OCI-LY7 (cell line): ENCODE results near the gene COQ8B. TPM values are rescaled to one million over a fixed set of nuclear protein-coding genes. Genes with fewer than 3 reads are reported as not detected.
"Not testable (repeated sequence)": the region's sequence is repeated elsewhere in the genome, so short reads cannot be mapped to it uniquely, and the experiment has no call there.

Experiments used
- BruUV-seq: library from RNA; stranded (reverse); fragments of 400-500 nt; replicated peaks from 2 replicates; lab custom pipeline; 2021; lab: Mats Ljungman, UMichigan
- CTCF ChIA-PET: fragments of 300-600 bp; sonication (Branson Sonifier 250); formaldehyde crosslinking; loops from one replicate; lab custom pipeline; 2022; ENCODE audit warnings: antibody characterized with exemption; ENCODE audit not compliant: unreplicated experiment; lab: Charles Lee
- POLR2A ChIA-PET: fragments of 300-600 bp; sonication (Branson Sonifier 250); formaldehyde crosslinking; loops from one replicate; lab custom pipeline; 2022; ENCODE audit warnings: antibody characterized with exemption; lab: Charles Lee
- DNase-seq: peaks from one replicate; pipeline ENCODE4 v3.0.0-alpha.2; 2015; ENCODE audit warnings: low spot score
- H2AFZ ChIP-seq: fragments of 200-600 bp; sonication (generic), shearing (Covaris generic); 2 replicates; pipeline ENCODE4 v1.6.1; 2014; ENCODE audit warnings: mild to moderate bottlenecking, antibody characterized with exemption, low read length, moderate library complexity
- H3K27ac ChIP-seq: fragments of 200-600 bp; sonication (generic); 2 replicates; pipeline ENCODE4 v1.5.1; 2014; ENCODE audit warnings: mixed run types, low read depth, mild to moderate bottlenecking, moderate library complexity, low read length, inconsistent platforms; ENCODE audit not compliant: poor library complexity, severe bottlenecking
- H3K36me3 ChIP-seq: fragments of 200-600 bp; sonication (generic); 2 replicates; pipeline ENCODE4 v1.6.1; 2014; ENCODE audit warnings: mild to moderate bottlenecking, antibody characterized with exemption, low read length, moderate library complexity, mixed read lengths; ENCODE audit not compliant: insufficient read depth
- H3K4me1 ChIP-seq: fragments of 200-600 bp; sonication (generic); 2 replicates; pipeline ENCODE4 v1.5.1; 2014; ENCODE audit warnings: mild to moderate bottlenecking, low read length; ENCODE audit not compliant: insufficient read depth, poor library complexity, severe bottlenecking
- H3K4me2 ChIP-seq: fragments of 200-600 bp; sonication (generic); 2 replicates; pipeline ENCODE4 v1.6.1; 2014; ENCODE audit warnings: mild to moderate bottlenecking, low read length
- H3K4me3 ChIP-seq: fragments of 200-600 bp; sonication (generic); 2 replicates; pipeline ENCODE4 v1.5.1; 2014; ENCODE audit warnings: mild to moderate bottlenecking, low read depth, low read length; ENCODE audit not compliant: poor library complexity, severe bottlenecking
- H3K79me2 ChIP-seq: fragments of 200-600 bp; sonication (generic); 2 replicates; pipeline ENCODE4 v1.6.1; 2016; ENCODE audit warnings: low read depth, mild to moderate bottlenecking, low read length, moderate library complexity, mixed read lengths; ENCODE audit not compliant: insufficient read depth
- H3K9me2 ChIP-seq: fragments of 200-600 bp; sonication (generic); 2 replicates; pipeline ENCODE4 v1.6.1; 2016; ENCODE audit warnings: mild to moderate bottlenecking, low read length, mixed read lengths; ENCODE audit not compliant: insufficient read depth
- H3K9me3 ChIP-seq: fragments of 200-600 bp; sonication (generic); 2 replicates; pipeline ENCODE4 v1.6.1; 2014; ENCODE audit warnings: mild to moderate bottlenecking, mixed run types, low read length, mixed read lengths
- H4K20me1 ChIP-seq: fragments of 200-600 bp; sonication (generic); 2 replicates; pipeline ENCODE4 v1.6.1; 2014; ENCODE audit warnings: mild to moderate bottlenecking, antibody characterized with exemption, low read length, moderate library complexity, mixed read lengths; ENCODE audit not compliant: insufficient read depth
- EZH2phosphoT487 ChIP-seq: fragments of 200-600 bp; sonication (generic); IDR thresholded peaks from 2 replicates; pipeline ENCODE4 v1.6.1; 2018; ENCODE audit warnings: low read depth, borderline replicate concordance, mild to moderate bottlenecking, mixed run types, antibody characterized with exemption, low read length, moderate library complexity, mixed read lengths
- intact Hi-C: fragments of 100-400 bp; cut with micrococcal nuclease; formaldehyde crosslinking; loops from one replicate; pipeline ENCODE4 v1.10.0; 2022; ENCODE audit not compliant: unreplicated experiment
- total RNA-seq, 2 experiments: library from RNA; depleted of rRNA in 1 of 2; stranded (reverse); fragments of >200 nt in 1 of 2; shearing (Covaris generic) in 1 of 2; gene quantifications; 2 replicates each; pipeline ENCODE4 v1.2.3, GENCODE V29; 2014 to 2022
- TF ChIP-seq, protein P1 (sequence below): fragments of 200-600 bp; sonication (generic); conservative IDR thresholded peaks from 2 replicates; pipeline ENCODE4 v1.5.1; 2014; ENCODE audit warnings: mild to moderate bottlenecking, antibody characterized with exemption, low read length, moderate library complexity, mixed read lengths

Gene COQ8B
- total RNA-seq, 2 experiments from 2014 or later: 34.6 to 34.9 TPM

DNA sequence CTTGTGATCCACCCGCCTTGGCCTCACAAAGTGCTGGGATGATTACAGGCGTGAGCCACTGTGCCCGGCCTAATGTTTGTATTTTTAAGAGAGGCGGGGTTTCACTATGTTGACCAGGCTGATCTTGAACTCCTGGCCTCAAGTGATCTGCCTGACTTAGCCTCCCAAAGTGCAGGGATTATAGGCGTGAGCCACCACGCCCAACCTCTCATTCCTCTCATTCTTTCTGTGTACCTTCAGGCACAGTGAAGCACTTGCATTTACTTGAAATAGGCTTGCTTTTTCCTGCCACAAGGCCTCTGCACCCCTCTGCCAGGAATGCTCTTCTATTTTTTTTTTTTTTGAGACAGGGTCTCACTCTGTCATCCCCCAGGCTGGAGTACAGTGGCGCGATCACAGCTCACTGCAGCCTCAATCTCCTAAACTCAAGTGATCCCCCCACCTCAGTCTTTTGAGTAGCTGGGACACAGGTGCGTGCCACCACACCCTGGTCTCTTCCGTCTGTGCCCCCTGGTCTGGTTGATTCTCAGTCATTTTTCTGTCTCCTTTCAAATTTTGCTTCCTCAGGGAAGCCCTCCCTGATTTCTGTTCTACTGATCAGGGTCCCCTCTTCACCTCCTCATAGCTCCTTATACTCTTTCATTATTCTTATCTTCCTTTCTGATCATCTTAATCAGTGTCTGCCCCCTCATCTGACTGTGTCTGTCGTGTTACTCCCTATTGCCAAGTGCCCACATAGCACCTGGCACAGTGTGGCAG lies 18.5 kb upstream of the COQ8B start:
- H4K20me1 ChIP-seq: no peaks in the 10 kb centered on the region
- intact Hi-C loops: no loop called here
- DNase-seq: no peak
- no peak overlapping the region for H2AFZ ChIP-seq
- H3K27ac ChIP-seq: no peak overlapping the region
- CTCF ChIA-PET: interaction anchor here (0.9 kb wide), 1 partner anchor 10 kb away, joined by 4 read pairs; no protein-coding TSS in a partner anchor
- no peaks in the 10 kb centered on the region for H3K9me2 ChIP-seq
- H3K79me2 ChIP-seq: no peaks in the 10 kb centered on the region
- no TSS peak for BruUV-seq
- no peak overlapping the region for H3K4me2 ChIP-seq
- H3K36me3 ChIP-seq: peaks cover 7% of the 10 kb centered on the region; the same call in 1 of the 2 replicates
- no peak for TF ChIP-seq EZH2phosphoT487
- TF ChIP-seq, protein P1, sequence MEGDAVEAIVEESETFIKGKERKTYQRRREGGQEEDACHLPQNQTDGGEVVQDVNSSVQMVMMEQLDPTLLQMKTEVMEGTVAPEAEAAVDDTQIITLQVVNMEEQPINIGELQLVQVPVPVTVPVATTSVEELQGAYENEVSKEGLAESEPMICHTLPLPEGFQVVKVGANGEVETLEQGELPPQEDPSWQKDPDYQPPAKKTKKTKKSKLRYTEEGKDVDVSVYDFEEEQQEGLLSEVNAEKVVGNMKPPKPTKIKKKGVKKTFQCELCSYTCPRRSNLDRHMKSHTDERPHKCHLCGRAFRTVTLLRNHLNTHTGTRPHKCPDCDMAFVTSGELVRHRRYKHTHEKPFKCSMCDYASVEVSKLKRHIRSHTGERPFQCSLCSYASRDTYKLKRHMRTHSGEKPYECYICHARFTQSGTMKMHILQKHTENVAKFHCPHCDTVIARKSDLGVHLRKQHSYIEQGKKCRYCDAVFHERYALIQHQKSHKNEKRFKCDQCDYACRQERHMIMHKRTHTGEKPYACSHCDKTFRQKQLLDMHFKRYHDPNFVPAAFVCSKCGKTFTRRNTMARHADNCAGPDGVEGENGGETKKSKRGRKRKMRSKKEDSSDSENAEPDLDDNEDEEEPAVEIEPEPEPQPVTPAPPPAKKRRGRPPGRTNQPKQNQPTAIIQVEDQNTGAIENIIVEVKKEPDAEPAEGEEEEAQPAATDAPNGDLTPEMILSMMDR: no peak
- H3K4me1 ChIP-seq: no peaks in the 10 kb centered on the region
- POLR2A ChIA-PET: no interaction called here
- no peak overlapping the region for H3K4me3 ChIP-seq
- H3K9me3 ChIP-seq: no peaks in the 10 kb centered on the region

DNA sequence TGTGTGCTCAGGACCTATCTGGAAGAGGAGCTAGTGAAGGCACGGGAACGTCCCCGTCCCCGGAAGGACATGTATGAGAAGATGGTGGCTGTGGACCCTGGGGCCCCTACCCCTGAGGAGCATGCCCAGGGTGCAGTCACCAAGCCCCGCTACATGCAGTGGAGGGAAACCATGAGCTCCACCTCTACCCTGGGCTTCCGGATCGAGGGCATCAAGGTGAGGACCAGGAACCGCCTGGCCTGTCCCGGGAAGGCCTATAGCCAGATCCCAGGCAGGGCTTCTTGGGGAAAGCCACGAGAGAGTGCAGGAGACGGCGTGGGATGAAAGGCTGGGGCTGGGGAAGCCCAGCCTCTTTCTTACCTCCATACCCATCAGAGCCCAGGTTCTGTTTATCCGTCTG lies 16.5 kb upstream of the COQ8B start:
- Histone ChIP-seq H3K79me2 (no peaks in the 10 kb centered on the region), H3K9me3 (no peaks in the 10 kb centered on the region), H2AFZ (no peak overlapping the region), H3K9me2 (no peaks in the 10 kb centered on the region), H3K27ac (no peak overlapping the region), H3K4me3 (no peak overlapping the region), H3K4me1 (no peaks in the 10 kb centered on the region), H4K20me1 (no peaks in the 10 kb centered on the region), H3K36me3 (peaks cover 7% of the 10 kb centered on the region; the same call in 1 of the 2 replicates), H3K4me2 (no peak overlapping the region)
- intact Hi-C loops: no loop called here
- DNase-seq: no peak
- no TSS peak for BruUV-seq
- TF ChIP-seq, protein P1: no peak
- TF ChIP-seq EZH2phosphoT487: no peak
- ChIA-PET POLR2A (interaction anchor here (0.6 kb wide), 1 partner anchor 12 kb away, joined by 4 read pairs; no protein-coding TSS in a partner anchor), CTCF (no interaction called here)

DNA sequence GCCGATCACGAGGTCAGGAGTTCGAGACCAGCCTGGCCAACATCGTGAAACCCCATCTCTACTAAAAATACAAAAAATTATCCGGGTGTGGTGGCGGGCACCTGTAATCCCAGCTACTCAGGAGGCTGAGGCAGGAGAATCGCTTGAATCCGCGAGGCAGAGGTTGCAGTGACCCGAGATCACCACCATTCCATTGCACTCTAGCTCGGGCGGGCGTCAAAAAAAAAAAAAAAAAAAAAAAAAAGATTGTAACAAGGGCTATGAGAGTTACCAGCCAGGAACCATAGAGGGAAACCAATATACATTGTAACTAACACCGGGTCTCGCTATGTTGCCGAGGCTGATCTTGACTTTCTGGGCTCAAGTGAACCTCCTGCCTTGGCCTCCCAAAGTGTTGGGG lies 15.6 kb upstream of the COQ8B start:
- H4K20me1 ChIP-seq, CTCF ChIA-PET, H3K27ac ChIP-seq, DNase-seq, H3K9me2 ChIP-seq, H3K9me3 ChIP-seq, H3K4me3 ChIP-seq, H3K4me1 ChIP-seq, BruUV-seq, POLR2A ChIA-PET, H3K4me2 ChIP-seq, H2AFZ ChIP-seq, H3K79me2 ChIP-seq, H3K36me3 ChIP-seq, intact Hi-C loops: not testable (repeated sequence)

DNA sequence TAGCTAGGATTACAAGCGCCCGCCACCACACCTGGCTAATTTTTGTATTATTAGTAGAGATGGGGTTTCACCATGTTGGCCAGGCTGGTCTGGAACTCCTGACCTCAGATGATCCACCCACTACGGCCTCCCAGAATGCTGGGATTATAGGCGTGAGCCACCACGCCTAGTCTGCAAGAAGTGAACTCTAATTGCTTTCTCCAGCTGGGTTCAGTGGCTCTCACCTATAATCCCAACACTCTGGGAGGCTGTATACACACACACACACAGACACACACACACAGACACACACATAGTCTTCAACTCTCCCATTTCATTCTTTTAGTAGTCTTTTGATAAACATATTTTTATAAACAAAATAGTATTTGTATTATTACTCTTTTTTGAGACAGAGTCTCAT lies 13.4 kb upstream of the COQ8B start:
- CTCF ChIA-PET, H3K36me3 ChIP-seq, POLR2A ChIA-PET: not testable (repeated sequence)

More for the DNA sequence above, 13.4 kb upstream of the COQ8B start:
- H3K4me3 ChIP-seq, H3K27ac ChIP-seq, DNase-seq, intact Hi-C loops, H3K79me2 ChIP-seq, H3K4me1 ChIP-seq, H2AFZ ChIP-seq, H3K9me3 ChIP-seq, H3K9me2 ChIP-seq, H3K4me2 ChIP-seq, H4K20me1 ChIP-seq, BruUV-seq: not testable (repeated sequence)
